ENCODE data around the gene CHST8. TPM values are rescaled to one million over a fixed set of nuclear protein-coding genes. Genes with fewer than 3 reads are reported as not detected.
"Not testable (repeated sequence)": the region's sequence is repeated elsewhere in the genome, so short reads cannot be mapped to it uniquely, and the experiment has no call there.

Gene CHST8
- total RNA-seq, 2 donors from 2014 or later: 1.6 to 3.8 TPM

- peaks cover 29% of the 10 kb centered on the region for H3K36me3 Mint-ChIP-seq (ENCODE audit: low read depth)
- H3K27me3 ChIP-seq (ENCODE audit: control insufficient read depth, insufficient read depth, low read length, poor library complexity, severe bottlenecking): no peaks in the 10 kb centered on the region
- H3K4me3 Mint-ChIP-seq: no peak overlapping the region
- H3K36me3 ChIP-seq (ENCODE audit: control insufficient read depth, insufficient read depth, low read length): peaks cover 39% of the 10 kb centered on the region
- H3K27me3 Mint-ChIP-seq (ENCODE audit: insufficient read depth): peaks cover 7% of the 10 kb centered on the region
- peak overlapping the region; percentile 86 for H3K27ac ChIP-seq (ENCODE audit: low read depth, low read length)
- H3K9me3 ChIP-seq (ENCODE audit: control insufficient read depth, low read length): no peaks in the 10 kb centered on the region
- WGBS, 2 experiments (ENCODE audit: insufficient coverage in 1 of 2, insufficient read length in 1 of 2): 94 to 95% methylated on average over 13 to 21 of the region's 21 CpGs
- no peaks in the 10 kb centered on the region for H3K9me3 Mint-ChIP-seq
- no peaks in the 10 kb centered on the region for H3K4me1 ChIP-seq (ENCODE audit: control insufficient read depth, insufficient read depth, low read length)
- peak; percentile 30 for DNase-seq
- no peak for TF ChIP-seq CTCF (conservative IDR thresholded peaks at IDR 0.05)
- no peak overlapping the region for H3K9ac ChIP-seq (ENCODE audit: extremely low read depth, low read length, poor library complexity, severe bottlenecking)
- H3K27ac Mint-ChIP-seq: no peak overlapping the region
- no peaks in the 10 kb centered on the region for H3K4me1 Mint-ChIP-seq
- no peak overlapping the region for H3K4me3 ChIP-seq (ENCODE audit: low read length)
These were observed 192.7 kb downstream of the CHST8 start for GRCh38 chr19:33814181-33815165.

GRCh38 chr19:33815380-33816340 is 193.9 kb downstream of the CHST8 start:
- no peak for TF ChIP-seq CTCF (conservative IDR thresholded peaks at IDR 0.05)
- Histone ChIP-seq H3K36me3 (ENCODE audit: control insufficient read depth, insufficient read depth, low read length) (peaks cover 31% of the 10 kb centered on the region), H3K9me3 (ENCODE audit: control insufficient read depth, low read length) (no peaks in the 10 kb centered on the region), H3K4me1 (ENCODE audit: control insufficient read depth, insufficient read depth, low read length) (no peaks in the 10 kb centered on the region), H3K9ac (ENCODE audit: extremely low read depth, low read length, poor library complexity, severe bottlenecking) (no peak overlapping the region), H3K4me3 (ENCODE audit: low read length) (no peak overlapping the region), H3K27me3 (ENCODE audit: control insufficient read depth, insufficient read depth, low read length, poor library complexity, severe bottlenecking) (peaks cover 2% of the 10 kb centered on the region), H3K27ac (ENCODE audit: low read depth, low read length) (no peak overlapping the region)
- 95 to 99% methylated on average over 11 to 15 of the region's 15 CpGs for WGBS, 2 experiments (ENCODE audit: insufficient coverage in 1 of 2, insufficient read length in 1 of 2)
- Mint-ChIP-seq H3K36me3 (ENCODE audit: low read depth) (peaks cover 20% of the 10 kb centered on the region), H3K4me1 (no peaks in the 10 kb centered on the region), H3K27me3 (ENCODE audit: insufficient read depth) (peaks cover 8% of the 10 kb centered on the region), H3K27ac (peak overlapping the region; percentile 56), H3K4me3 (no peak overlapping the region), H3K9me3 (no peaks in the 10 kb centered on the region)
- peak; percentile 40 for DNase-seq

- peak; percentile 38 for DNase-seq
- H3K4me3 ChIP-seq (ENCODE audit: low read length): no peak overlapping the region
- no peaks in the 10 kb centered on the region for H3K4me1 ChIP-seq (ENCODE audit: control insufficient read depth, insufficient read depth, low read length)
- H3K27ac ChIP-seq (ENCODE audit: low read depth, low read length): no peak overlapping the region
- Mint-ChIP-seq H3K4me1 (no peaks in the 10 kb centered on the region), H3K27ac (no peak overlapping the region), H3K27me3 (ENCODE audit: insufficient read depth) (peaks cover 23% of the 10 kb centered on the region), H3K36me3 (ENCODE audit: low read depth) (peaks cover 7% of the 10 kb centered on the region), H3K9me3 (no peaks in the 10 kb centered on the region), H3K4me3 (no peak overlapping the region)
- no peak for TF ChIP-seq CTCF (conservative IDR thresholded peaks at IDR 0.05)
- peaks cover 7% of the 10 kb centered on the region for H3K27me3 ChIP-seq (ENCODE audit: control insufficient read depth, insufficient read depth, low read length, poor library complexity, severe bottlenecking)
- H3K9me3 ChIP-seq (ENCODE audit: control insufficient read depth, low read length): no peaks in the 10 kb centered on the region
- peaks cover 7% of the 10 kb centered on the region for H3K36me3 ChIP-seq (ENCODE audit: control insufficient read depth, insufficient read depth, low read length)
- H3K9ac ChIP-seq (ENCODE audit: extremely low read depth, low read length, poor library complexity, severe bottlenecking): no peak overlapping the region
- 60 to 94% methylated on average over 1 to 4 of the region's 4 CpGs for whole genome bisulfite sequencing, 2 experiments (ENCODE audit: insufficient coverage in 1 of 2, insufficient read length in 1 of 2)
These were observed 196.7 kb downstream of the CHST8 start for GRCh38 chr19:33818411-33818810.

- not testable (repeated sequence) for H3K27ac ChIP-seq (ENCODE audit: low read depth, low read length); H3K4me3 ChIP-seq (ENCODE audit: low read length); H3K4me1 ChIP-seq (ENCODE audit: control insufficient read depth, insufficient read depth, low read length); H3K36me3 ChIP-seq (ENCODE audit: control insufficient read depth, insufficient read depth, low read length); H3K27me3 ChIP-seq (ENCODE audit: control insufficient read depth, insufficient read depth, low read length, poor library complexity, severe bottlenecking); H3K4me1 Mint-ChIP-seq; H3K9ac ChIP-seq (ENCODE audit: extremely low read depth, low read length, poor library complexity, severe bottlenecking); H3K9me3 Mint-ChIP-seq; H3K9me3 ChIP-seq (ENCODE audit: control insufficient read depth, low read length); DNase-seq; H3K27ac Mint-ChIP-seq; H3K36me3 Mint-ChIP-seq (ENCODE audit: low read depth)
- 90 to 94% methylated on average over 5 to 7 of the region's 7 CpGs for WGBS, 2 experiments (ENCODE audit: insufficient coverage in 1 of 2, insufficient read length in 1 of 2)
- peaks cover 23% of the 10 kb centered on the region for H3K27me3 Mint-ChIP-seq (ENCODE audit: insufficient read depth)
- peak overlapping the region; percentile 54 for H3K4me3 Mint-ChIP-seq
These were observed 197.3 kb downstream of the CHST8 start for GRCh38 chr19:33819078-33819477.

Measured in endodermal cell (in vitro differentiated cells).